Measurements from ENCODE around the gene SLCO4A1.

DNA sequence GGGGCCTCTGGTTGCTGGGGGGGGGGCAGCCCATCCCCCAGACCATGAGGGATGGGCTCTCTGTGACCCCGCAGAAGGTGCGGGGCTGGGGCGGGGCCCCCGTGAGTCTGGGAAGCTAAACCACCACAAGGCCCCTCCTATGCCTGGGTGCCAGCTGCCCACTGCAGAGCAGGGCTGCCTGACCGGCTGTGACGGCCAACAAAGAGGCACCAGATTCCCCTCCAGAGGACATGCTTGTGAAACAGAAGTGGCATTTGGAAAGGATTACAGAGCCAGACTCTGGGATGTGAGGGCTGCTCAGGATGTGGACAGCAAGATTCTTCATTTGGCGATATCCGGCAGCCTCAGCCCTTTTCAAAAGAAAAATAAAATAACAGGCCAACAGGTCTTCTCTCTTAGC lies 49.9 kb downstream of the SLCO4A1 start:
- TF ChIP-seq POLR2A (IDR thresholded peaks at IDR 0.05), result no peak
- TF ChIP-seq, protein P1, sequence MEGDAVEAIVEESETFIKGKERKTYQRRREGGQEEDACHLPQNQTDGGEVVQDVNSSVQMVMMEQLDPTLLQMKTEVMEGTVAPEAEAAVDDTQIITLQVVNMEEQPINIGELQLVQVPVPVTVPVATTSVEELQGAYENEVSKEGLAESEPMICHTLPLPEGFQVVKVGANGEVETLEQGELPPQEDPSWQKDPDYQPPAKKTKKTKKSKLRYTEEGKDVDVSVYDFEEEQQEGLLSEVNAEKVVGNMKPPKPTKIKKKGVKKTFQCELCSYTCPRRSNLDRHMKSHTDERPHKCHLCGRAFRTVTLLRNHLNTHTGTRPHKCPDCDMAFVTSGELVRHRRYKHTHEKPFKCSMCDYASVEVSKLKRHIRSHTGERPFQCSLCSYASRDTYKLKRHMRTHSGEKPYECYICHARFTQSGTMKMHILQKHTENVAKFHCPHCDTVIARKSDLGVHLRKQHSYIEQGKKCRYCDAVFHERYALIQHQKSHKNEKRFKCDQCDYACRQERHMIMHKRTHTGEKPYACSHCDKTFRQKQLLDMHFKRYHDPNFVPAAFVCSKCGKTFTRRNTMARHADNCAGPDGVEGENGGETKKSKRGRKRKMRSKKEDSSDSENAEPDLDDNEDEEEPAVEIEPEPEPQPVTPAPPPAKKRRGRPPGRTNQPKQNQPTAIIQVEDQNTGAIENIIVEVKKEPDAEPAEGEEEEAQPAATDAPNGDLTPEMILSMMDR (IDR thresholded peaks at IDR 0.05), result no peak
- no peak for TF ChIP-seq EP300 (IDR thresholded peaks at IDR 0.05)
